IPS DF 4.7 (cell line): Measurements from ENCODE around the gene SPHKAP.
A peak's percentile ranks its signal among the peaks of the same experiment; 100 is the strongest.
"Not testable (repeated sequence)": the region's sequence is repeated elsewhere in the genome, so short reads cannot be mapped to it uniquely, and the experiment has no call there.

Experiments used
- DNase-seq: peaks from one replicate; pipeline ENCODE4 v3.0.0-alpha.2; 2013; ENCODE audit warnings: low spot score; ENCODE audit errors: extremely low read depth

The SPHKAP gene

GRCh38 chr2:228094377-228094921 lies 87.0 kb downstream of the SPHKAP start:
- no peak for DNase-seq

DNA sequence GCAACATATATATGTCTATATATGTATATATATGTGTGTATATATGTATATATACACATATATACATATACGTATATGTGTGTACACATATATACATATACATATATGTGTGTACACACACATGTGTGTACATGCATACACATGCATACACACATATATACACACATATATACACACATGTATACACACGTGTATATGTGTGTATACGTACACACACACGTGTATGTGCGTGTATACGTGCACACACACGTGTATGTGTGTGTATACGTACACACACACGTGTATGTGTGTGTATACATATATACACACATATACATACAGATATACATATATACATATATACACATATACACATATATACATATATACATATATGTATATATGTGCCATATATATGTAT lies 89.4 kb downstream of the SPHKAP start:
- no peak for DNase-seq

GRCh38 chr2:228086561-228086960 lies 94.9 kb downstream of the SPHKAP start:
- DNase-seq, result no peak

GRCh38 chr2:228084717-228085116 lies 96.8 kb downstream of the SPHKAP start:
- no peak for DNase-seq

DNA sequence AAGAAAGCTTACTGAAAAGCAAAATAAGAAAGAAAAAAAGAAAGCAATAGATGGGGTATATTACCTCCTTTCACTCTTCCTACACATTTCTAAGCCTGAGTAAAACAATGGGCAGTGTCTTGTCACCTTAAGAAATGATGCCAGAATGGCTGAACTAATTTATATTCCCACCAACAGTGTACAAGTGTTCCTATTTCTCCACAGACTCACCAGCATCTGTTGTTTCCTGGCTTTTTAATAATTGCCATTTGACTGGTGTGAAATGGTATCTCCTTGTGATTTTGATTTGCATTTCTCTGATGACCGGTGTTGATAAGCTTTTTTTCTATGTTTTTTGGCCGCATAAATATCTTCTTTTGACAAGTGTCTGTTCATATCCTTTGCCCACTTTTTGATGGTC lies 98.4 kb downstream of the SPHKAP start:
- no peak for DNase-seq

DNA sequence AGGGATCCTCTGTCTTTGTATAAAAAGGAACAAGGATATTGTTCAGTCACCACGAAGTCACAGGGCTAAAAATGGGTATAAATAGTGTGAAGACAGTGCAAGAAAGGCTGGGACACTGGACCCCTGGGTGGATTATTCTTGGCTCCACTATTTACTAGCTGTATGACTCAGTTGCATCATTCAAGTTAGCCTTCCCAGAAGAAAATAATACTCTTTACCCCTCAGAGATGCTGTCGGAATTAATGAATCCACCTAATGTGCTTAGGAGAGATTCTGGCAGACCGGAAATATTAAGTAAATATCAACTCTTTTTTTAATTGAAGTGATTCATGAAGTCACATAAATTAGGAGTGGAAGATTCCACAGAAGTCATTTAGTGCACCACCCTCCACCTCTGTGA lies 98.9 kb downstream of the SPHKAP start:
- DNase-seq, result no peak

DNA sequence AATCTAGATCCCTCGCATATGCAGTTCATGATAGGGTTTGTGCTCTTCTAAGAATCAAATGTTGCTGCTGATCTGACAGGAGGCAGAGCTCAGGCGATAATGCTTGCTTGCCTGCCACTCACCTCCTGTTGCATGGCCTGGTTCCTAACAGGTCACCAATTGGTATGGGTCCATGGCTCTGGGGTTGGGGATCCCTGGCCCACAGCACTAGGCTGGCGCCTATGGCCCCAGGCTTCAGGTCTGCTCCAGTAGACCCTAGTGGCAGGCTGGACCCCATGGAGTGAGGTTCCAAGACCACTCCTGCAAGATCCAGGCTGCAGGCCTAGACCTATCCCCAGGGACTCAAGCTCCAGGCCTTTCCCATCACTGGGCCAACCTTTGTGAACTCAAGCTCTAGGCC lies 102.3 kb downstream of the SPHKAP start:
- no peak for DNase-seq

- DNase-seq, result not testable (repeated sequence)
These were observed 104.8 kb downstream of the SPHKAP start for GRCh38 chr2:228076695-228077094.

DNA sequence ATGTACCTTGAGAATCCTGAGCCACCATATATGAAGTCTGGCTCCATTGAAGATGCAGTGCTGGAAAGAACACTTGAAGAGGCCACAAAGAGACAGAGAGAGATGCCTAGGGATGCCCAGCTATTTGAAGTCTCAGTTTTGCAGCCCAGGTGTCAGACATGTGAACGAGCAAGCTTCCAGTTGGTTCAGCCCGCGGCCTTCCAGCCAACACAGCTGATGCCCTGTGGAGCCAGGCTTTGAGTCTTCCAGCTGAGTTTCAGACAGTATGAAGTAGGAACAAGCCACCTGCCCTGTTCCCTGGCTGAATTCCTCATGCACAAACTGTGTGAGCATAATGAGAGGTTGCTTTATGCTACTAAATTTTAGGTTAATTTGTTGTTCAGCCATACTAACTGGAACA lies 108.8 kb downstream of the SPHKAP start:
- no peak for DNase-seq

- DNase-seq, result no peak
These were observed 114.2 kb downstream of the SPHKAP start for GRCh38 chr2:228067309-228067708.

GRCh38 chr2:228066126-228066798 lies 115.2 kb downstream of the SPHKAP start:
- DNase-seq, result no peak

DNA sequence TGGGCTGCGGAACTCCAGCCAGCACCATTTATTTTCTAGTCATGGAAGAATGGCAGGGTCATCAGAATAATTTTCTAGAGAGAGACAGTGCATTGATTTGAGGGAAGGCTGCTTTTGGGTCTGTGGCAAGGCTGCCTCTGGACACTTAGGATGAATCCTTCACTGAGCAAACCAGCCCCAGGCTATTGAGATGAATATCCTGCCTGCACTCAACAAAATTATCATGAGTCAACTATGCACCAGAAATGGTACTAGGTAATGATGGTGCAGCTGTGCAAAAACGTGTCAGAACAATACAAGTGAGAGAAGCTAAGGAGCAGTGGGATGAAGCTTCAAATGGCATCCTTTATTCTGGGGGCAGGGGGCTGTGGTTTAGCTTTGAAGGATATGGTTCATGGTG lies 115.8 kb downstream of the SPHKAP start:
- DNase-seq, result no peak

- DNase-seq, result no peak
These were observed 116.6 kb downstream of the SPHKAP start for GRCh38 chr2:228064796-228065315.

GRCh38 chr2:228064024-228064423 lies 117.5 kb downstream of the SPHKAP start:
- DNase-seq, result no peak

DNA sequence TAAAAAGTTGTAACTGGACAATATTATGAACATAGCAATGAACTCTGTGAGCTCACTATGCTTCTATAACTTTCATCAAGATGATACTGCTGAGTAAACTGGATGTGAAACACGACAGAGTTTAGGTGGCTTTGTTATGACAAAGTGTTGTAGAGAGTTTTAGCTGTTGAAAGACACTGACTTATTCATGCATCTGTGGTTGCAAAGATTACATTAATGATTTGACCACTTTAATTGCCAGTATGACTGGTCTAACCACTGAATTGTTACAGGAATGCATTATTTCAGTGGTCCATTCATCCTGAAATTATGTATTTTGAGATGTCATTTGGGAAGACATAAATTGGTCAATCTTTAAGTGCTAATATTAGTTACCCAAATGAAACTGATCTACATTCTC lies 117.9 kb downstream of the SPHKAP start:
- DNase-seq, result no peak

- DNase-seq, result no peak
These were observed 121.8 kb downstream of the SPHKAP start for GRCh38 chr2:228059735-228060134.

GRCh38 chr2:228056293-228057097 lies 125.0 kb downstream of the SPHKAP start:
- no peak for DNase-seq

DNA sequence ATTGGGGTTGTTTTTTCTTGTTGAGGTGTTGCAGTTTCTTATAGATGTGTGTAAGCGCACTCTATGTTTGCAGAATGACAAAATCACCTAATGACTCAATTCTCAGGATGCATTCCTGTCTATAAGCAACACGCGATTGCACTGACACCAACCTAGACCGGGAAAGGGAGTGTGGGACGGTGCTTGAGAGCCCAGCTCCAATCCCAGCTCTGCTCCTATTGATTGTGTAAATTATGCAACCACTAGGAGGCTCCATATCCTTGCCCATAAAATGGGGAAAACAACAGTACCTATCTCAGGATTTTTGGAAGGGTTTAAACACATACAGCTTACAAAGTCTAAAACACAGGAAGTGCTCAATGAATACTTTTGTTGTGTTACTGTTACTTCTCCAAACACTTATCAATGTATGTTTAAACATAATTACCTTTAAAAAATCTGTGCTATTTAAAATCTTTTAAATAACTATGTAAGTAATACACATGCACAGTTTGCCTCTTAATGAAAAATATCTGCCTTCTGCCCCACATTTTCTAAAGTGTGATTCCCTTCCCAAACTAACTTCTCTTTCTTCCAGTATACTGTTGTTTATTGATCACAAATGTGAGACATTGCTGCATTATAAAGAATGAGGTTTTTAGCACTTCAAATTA lies 132.5 kb downstream of the SPHKAP start:
- DNase-seq, result peak; percentile 49

GRCh38 chr2:228040995-228041394 lies 140.5 kb downstream of the SPHKAP start:
- no peak for DNase-seq

DNA sequence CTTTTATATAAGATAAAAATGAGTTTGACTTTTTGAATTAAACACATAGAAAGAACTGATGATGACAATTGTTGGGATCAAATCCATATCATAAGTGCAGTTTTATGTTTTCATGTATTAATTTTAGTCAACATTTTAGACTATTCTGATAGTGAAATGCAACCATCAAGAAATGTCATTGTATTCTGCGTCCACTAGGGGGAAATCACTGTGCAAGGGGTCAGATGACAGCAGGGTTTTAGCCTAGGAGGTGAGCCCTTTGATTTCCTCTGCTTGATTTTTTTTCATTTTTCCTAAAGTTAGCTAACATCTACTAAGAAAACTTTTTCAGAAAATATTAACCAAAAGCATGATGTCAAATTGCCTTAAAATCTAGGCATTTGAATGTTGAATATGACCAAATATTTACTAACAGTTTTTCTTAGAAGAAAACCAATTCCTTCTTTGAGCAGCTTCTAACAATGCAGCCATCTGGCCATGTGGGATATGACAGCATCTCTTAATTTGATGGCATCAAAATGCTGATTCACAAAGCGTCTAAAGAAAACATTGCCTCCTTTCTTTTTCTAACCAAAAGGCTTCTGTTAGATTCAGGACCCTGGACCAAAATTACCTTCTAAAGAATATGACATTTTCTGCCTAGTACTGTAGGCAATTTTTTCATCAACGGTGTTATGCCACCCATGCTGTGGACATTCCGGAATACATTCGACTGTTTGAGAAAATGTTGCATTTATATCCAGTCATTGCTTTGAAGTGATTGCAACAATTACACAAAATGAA lies 141.5 kb downstream of the SPHKAP start:
- DNase-seq, result no peak

DNA sequence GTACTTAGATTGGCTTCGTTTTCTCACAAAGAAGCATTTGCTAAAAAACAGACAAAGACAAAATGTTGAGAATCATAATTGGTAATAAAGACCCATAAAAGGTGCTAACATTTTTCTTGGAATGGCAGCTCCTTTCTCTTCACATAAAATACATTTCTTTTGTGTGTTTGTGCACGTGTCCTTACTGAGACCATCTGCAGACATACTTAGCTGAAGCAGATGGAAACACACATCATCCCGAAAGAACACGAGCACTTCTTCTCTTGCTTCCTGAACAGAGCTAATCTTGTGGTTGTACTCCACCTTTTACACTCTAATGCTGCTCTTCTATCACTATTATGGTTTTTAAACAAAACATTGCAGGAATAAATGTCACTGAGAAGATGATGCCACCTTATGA lies 142.5 kb downstream of the SPHKAP start:
- DNase-seq, result no peak
